HG03571 (cell line): ENCODE measurements around the gene PICK1.
"Not testable (repeated sequence)": the region's sequence is repeated elsewhere in the genome, so short reads cannot be mapped to it uniquely, and the experiment has no call there.

Source experiments
- ATAC-seq: cut with Tn5 transposase; IDR thresholded peaks from one replicate; pipeline ENCODE4 v1.9.1; 2021; ENCODE audit not compliant: unreplicated experiment

Gene PICK1

GRCh38 chr22:38030311-38031133 is 26.7 kb upstream of the PICK1 start:
- no peak for ATAC-seq

DNA sequence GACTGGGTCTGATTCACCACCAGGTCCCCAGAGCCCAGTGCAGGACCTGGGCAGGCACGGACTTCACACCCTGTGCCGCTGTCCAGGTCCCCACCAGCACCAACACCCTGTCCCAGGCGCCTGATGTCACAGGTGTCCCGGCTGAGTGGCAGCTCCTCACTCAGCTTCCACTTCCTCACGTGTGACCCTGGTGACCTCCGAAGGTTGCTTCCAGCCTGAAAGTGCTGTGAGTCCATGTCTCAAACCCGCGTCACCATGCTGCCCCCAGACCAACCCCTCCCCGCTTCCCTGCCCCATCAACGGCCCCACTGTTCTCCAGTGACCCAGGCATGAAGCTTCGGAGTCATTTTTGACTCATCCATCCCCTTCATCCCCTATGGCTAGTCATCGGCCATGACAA is 25.7 kb upstream of the PICK1 start:
- no peak for ATAC-seq

- no peak for ATAC-seq
Observed at GRCh38 chr22:38032681-38033521, 24.3 kb upstream of the PICK1 start.

- ATAC-seq: no peak
Observed at GRCh38 chr22:38033522-38034277, 23.5 kb upstream of the PICK1 start.

DNA sequence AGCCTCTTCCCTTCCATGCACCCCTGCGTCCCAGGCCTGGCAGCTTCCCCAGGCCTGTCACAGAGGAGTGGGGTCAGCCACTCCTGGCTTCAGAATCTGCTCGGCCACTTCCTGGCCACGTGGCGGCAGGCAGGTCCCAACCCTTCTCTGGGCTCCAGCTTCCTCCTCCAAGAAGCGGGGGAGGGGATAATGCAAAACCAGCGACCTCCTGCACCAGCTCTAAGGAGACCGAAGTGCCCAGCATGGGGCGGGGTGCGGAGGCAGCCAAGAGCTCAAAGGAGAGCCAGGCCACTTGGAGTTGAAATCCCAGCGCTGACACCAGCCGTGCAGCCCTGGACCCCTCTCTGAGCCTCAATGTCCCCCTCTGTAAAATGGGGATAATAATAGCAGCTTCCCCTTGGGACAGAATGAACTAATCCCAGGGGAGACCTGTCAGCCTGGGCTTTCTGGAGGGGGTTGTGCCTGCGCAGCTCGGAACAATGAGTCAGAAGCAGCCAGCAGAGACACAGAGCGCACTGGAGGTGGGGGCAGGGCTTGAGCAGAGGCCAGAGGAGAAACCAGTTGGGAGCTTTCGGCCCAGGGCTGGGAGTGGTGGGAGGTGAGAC is 22.8 kb upstream of the PICK1 start:
- ATAC-seq: no peak

- no peak for ATAC-seq
Observed at GRCh38 chr22:38034884-38035529, 22.2 kb upstream of the PICK1 start.

- ATAC-seq: no peak
Observed at GRCh38 chr22:38035530-38035885, 21.7 kb upstream of the PICK1 start.

DNA sequence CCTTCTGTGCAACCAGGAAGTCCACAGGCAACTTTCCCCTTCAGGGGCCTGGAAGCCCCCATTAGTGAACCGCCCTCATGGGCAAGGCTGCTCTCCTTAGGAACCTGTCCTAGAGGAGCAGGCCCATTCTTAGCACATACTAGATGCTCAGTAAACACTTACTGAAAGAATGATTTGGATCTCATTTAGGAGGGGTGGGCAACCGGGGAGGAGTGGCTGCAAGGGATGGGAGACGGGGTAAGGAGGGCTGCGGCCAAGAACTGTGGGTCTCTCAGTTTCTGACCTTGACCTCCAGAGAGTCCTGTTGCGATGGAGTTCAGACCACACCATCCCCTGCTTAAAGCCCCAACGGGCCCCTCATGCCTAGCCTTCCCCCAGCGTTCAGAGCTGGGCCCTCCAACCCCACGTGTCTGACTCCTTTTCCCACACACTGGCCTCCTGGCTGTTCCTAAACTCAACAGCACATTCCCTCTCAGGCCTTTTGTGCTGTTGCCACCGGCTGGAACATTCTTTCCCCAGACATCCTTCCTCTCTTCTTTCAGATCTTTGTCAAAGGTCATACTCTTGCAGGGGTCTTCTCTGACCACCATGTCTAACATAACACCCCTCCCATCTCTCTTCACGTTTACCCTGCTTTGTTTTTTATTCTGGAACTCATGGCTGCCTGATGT is 20.7 kb upstream of the PICK1 start:
- no peak for ATAC-seq

DNA sequence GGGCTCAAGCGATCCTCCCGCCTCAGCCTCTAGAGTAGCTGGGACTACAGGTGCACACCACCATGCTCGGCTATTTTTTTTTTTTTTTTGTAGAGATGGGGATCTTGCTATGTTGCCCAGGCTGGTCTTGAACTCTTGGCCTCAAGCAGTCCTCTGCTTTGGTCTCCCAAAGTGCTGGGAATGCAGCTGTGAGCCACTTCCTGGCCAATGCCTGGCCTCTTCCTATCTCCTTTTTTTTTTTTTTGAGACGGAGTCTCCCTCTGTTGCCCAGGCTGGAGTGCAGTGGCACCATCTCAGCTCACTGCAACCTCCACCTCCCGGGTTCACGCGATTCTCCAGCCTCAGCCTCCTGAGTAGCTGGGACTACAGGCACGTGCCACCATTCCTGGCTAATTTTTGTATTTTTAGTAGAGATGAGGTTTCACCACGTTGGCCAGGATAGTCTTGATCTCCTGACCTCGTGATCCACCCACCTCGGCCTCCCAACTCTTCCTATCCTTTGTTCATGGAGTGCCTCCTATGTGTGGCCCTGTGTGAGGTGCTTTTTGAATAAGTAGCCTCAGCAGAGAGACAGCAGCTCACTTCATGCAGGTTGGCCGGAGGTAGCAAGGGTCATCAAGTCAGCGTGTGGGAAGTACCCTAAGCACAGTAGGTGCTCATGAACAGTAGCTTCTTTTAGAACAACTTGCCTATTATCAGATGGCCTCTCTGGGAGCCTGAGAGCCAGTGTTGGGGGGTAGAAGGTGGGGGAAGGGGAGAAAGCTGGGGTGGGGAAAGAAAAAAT is 19.6 kb upstream of the PICK1 start:
- ATAC-seq: not testable (repeated sequence)

DNA sequence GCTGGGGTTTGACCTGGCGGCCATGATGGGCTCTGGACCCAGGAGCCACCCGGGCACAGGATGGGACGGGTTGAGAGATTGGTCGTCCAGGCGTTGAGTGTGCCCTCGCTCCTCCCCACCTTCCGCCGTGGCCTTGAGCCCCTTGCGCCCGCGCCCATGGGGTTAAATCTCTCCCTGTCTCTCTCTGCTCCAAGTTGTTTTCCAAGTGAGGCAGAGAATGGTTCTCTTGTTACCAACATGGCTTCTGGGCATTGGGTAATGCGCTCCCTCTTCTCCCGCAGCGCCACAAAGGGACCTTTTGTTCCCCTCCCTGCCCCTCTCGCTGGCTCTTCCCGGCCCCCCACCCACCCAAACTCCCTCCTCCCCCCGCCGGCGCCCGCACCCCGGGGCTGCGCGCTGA is 18.8 kb upstream of the PICK1 start:
- ATAC-seq: no peak

DNA sequence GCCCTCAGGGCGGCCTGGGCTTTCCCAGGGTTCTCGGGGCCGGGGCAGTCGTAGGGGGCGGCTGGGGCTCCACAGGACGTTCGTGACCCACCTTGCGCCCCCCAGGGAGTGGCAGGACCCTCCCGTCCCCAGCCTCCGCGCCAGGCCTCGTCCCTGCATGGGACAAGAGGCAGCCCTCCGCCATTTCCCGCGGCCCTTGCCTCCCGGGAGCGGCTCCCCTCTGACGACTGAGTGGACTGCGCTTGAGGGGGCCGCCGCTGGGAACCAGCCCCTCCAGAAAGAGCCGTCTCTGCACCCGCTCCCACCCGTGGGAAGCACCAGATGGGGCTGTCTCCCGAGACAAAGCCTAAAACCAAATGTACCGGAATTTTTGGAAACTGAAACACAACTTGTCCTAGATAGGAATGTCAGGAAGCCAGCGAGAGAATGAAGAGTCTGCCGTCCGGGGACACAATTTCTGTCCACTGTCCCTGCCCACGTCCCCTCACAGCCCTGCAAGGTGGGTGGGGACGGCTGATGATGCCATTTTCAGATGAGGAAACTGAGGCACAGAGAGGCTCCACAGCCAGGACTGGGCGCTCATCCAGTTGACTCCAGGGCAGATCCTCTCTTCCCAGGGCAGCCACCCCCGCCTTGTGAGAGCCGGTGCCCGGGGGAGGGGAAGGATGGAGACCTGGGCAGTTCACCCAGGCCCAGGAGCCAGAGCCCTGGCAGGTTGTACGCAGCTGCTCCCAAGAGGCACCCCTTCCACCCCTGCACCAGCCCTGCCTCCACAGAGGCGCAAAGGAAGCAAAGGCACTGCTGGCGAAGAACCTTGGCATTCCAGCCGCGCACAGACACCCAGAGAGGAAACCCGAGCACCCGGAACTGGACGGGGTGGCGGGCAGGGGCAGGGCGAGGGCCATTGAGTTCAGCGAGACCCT is 18.1 kb upstream of the PICK1 start:
- ATAC-seq: no peak

DNA sequence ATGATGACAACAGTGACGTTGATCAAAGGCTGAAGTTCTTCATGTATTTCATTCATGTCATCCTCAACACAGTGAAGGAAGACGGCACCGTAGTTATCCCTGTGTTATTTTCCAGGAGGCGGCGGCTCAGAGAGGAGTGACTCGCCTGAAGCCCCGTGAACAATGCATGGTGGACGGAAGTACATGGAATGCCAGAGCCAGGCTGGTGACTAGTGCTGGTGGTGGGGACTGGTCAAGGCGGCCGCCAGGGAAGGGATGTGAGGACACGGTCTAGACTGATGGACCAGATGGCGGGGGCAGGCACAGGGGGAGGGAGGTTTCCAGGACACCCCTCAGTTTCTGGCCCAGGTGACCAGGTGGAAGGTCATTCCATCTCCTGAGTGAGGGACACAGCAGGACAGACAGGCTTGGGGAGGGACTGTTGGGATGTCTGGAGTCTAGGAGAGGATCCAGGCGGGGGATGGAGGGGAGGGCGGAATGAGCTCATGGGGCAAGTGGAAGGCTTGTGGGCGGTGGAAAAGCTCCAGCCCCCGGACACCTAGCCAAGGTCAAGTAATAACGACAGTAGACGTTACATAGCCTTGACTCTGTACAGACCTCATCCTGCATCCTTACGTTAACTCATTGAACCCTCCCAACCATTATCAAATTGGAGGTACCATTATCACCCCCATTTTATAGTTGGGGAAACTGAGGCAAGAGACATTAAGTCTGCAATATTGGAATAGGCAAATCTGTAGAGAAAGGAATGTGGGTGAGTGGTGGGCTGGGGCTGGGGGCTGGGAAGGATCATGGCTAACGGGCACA is 16.0 kb upstream of the PICK1 start:
- ATAC-seq: no peak

DNA sequence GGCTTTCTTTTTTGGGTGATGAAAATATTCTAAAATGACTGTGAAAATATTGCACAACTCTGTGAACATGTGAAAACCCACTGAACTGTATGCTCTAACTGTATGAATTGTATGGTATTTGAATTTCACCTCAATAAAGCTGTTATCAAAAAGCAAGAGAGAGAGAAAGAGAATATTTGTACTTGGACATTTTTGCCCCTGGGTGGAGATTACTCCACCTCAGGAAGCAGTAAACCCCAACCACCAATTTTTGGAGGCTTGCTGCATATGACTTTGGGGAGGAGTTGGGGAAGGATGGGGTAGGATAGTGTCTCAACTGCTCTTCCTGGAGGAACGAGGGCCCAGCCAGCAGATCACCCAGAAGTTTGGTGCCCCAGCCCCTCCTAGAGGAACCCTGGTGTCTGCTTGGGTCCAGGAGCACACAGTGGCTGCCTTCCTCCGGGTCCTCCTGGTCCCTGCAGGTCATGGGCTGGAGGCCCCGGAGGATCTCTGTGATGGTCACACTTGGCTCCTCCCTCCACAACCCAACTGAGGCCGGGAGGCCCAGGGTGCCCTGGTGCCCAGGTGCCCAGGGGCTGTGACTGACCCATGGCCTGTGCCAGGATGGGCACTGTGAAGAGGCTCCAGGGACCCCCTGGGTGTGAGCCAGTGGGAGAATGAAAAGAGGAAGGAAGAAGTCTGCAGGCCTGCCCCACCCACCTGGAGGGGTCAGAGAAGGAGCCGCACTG is 15.3 kb upstream of the PICK1 start:
- no peak for ATAC-seq

GRCh38 chr22:38042488-38042790 is 14.8 kb upstream of the PICK1 start:
- ATAC-seq: no peak

GRCh38 chr22:38043151-38044039 is 13.8 kb upstream of the PICK1 start:
- no peak for ATAC-seq
